Measurements from ENCODE around the gene TMEM235. TPM values are rescaled to one million over a fixed set of nuclear protein-coding genes. Genes with fewer than 3 reads are reported as not detected.

TMEM235 gene
- total and polyA plus RNA-seq, 4 donors: 0.02 TPM; not detected in 3

DNA sequence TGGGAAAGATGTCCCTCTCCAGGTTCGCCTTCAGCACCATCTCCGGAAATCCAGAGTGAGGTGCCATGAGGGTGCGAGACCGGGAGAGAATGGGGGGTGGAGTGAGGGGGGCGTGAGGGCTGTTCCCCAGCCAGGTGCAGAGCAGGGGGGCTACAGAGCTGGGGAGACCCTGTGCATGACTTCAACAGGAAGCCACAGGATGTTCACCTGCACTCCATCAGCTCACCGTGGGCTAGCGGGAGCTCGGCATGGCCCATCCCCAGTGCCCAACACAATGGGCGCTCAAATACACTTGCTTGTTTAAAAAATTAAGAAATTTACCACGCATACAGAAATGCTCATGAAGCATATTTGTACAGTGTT is 27.7 kb downstream of the TMEM235 start:
- peaks cover 0 to 27% (median 11%) of the 10 kb centered on the region in 4 donors for H3K4me1 ChIP-seq (ENCODE audit: control insufficient read depth in 4 of 4, insufficient read depth in 4 of 4, low read length in 3 of 4)
- no peak overlapping the region for H3K9ac ChIP-seq (ENCODE audit: low read depth in 1 of 2, low read length in 2 of 2)
- H3K9me3 ChIP-seq (ENCODE audit: control insufficient read depth in 4 of 4, low read length in 3 of 4): no peaks in the 10 kb centered on the region
- no peaks in the 10 kb centered on the region for H3K36me3 ChIP-seq (ENCODE audit: control insufficient read depth in 4 of 4, insufficient read depth in 3 of 4, low read depth in 1 of 4, low read length in 3 of 4)
- no peaks in the 10 kb centered on the region for H3K27me3 ChIP-seq (ENCODE audit: control insufficient read depth in 4 of 4, insufficient read depth in 4 of 4, low read length in 3 of 4)
- TF ChIP-seq YY1 (IDR thresholded peaks at IDR 0.05) (no peak), TAF1 (conservative IDR thresholded peaks at IDR 0.05) (no peak), RXRA (IDR thresholded peaks at IDR 0.05) (no peak), GABPA (IDR thresholded peaks at IDR 0.05 in 1 of 2, conservative IDR thresholded peaks at IDR 0.05 in 1 of 2) (no peak), HNF4A (conservative IDR thresholded peaks at IDR 0.05) (no peak), EGR1 (IDR thresholded peaks at IDR 0.05; ENCODE audit: low read depth in 2 of 2) (no peak), FOXA2 (IDR thresholded peaks at IDR 0.05) (no peak), JUND (IDR thresholded peaks at IDR 0.05) (no peak), NR2F2 (IDR thresholded peaks at IDR 0.05) (no peak)
- TF ChIP-seq, protein P1, sequence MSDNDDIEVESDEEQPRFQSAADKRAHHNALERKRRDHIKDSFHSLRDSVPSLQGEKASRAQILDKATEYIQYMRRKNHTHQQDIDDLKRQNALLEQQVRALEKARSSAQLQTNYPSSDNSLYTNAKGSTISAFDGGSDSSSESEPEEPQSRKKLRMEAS (IDR thresholded peaks at IDR 0.05): no peak
- TF ChIP-seq, protein P2, sequence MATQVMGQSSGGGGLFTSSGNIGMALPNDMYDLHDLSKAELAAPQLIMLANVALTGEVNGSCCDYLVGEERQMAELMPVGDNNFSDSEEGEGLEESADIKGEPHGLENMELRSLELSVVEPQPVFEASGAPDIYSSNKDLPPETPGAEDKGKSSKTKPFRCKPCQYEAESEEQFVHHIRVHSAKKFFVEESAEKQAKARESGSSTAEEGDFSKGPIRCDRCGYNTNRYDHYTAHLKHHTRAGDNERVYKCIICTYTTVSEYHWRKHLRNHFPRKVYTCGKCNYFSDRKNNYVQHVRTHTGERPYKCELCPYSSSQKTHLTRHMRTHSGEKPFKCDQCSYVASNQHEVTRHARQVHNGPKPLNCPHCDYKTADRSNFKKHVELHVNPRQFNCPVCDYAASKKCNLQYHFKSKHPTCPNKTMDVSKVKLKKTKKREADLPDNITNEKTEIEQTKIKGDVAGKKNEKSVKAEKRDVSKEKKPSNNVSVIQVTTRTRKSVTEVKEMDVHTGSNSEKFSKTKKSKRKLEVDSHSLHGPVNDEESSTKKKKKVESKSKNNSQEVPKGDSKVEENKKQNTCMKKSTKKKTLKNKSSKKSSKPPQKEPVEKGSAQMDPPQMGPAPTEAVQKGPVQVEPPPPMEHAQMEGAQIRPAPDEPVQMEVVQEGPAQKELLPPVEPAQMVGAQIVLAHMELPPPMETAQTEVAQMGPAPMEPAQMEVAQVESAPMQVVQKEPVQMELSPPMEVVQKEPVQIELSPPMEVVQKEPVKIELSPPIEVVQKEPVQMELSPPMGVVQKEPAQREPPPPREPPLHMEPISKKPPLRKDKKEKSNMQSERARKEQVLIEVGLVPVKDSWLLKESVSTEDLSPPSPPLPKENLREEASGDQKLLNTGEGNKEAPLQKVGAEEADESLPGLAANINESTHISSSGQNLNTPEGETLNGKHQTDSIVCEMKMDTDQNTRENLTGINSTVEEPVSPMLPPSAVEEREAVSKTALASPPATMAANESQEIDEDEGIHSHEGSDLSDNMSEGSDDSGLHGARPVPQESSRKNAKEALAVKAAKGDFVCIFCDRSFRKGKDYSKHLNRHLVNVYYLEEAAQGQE (IDR thresholded peaks at IDR 0.05): no peak
- TF ChIP-seq, protein P3, sequence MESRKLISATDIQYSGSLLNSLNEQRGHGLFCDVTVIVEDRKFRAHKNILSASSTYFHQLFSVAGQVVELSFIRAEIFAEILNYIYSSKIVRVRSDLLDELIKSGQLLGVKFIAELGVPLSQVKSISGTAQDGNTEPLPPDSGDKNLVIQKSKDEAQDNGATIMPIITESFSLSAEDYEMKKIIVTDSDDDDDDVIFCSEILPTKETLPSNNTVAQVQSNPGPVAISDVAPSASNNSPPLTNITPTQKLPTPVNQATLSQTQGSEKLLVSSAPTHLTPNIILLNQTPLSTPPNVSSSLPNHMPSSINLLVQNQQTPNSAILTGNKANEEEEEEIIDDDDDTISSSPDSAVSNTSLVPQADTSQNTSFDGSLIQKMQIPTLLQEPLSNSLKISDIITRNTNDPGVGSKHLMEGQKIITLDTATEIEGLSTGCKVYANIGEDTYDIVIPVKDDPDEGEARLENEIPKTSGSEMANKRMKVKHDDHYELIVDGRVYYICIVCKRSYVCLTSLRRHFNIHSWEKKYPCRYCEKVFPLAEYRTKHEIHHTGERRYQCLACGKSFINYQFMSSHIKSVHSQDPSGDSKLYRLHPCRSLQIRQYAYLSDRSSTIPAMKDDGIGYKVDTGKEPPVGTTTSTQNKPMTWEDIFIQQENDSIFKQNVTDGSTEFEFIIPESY (IDR thresholded peaks at IDR 0.05): no peak
- TF ChIP-seq, protein P4, sequence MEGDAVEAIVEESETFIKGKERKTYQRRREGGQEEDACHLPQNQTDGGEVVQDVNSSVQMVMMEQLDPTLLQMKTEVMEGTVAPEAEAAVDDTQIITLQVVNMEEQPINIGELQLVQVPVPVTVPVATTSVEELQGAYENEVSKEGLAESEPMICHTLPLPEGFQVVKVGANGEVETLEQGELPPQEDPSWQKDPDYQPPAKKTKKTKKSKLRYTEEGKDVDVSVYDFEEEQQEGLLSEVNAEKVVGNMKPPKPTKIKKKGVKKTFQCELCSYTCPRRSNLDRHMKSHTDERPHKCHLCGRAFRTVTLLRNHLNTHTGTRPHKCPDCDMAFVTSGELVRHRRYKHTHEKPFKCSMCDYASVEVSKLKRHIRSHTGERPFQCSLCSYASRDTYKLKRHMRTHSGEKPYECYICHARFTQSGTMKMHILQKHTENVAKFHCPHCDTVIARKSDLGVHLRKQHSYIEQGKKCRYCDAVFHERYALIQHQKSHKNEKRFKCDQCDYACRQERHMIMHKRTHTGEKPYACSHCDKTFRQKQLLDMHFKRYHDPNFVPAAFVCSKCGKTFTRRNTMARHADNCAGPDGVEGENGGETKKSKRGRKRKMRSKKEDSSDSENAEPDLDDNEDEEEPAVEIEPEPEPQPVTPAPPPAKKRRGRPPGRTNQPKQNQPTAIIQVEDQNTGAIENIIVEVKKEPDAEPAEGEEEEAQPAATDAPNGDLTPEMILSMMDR (IDR thresholded peaks at IDR 0.05; ENCODE audit: low read depth, low read length, missing input control): no peak
- 78% methylated on average over 10 of the region's 10 CpGs for WGBS
- DNase-seq (ENCODE audit: low spot score): no peak
- peak overlapping the region in 1 of 2 donors; percentile 57 for H3K27ac ChIP-seq (ENCODE audit: low read depth in 1 of 2, low read length in 2 of 2)
- no peak overlapping the region for H3K4me3 ChIP-seq (ENCODE audit: low read depth in 1 of 3, low read length in 3 of 3)

DNA sequence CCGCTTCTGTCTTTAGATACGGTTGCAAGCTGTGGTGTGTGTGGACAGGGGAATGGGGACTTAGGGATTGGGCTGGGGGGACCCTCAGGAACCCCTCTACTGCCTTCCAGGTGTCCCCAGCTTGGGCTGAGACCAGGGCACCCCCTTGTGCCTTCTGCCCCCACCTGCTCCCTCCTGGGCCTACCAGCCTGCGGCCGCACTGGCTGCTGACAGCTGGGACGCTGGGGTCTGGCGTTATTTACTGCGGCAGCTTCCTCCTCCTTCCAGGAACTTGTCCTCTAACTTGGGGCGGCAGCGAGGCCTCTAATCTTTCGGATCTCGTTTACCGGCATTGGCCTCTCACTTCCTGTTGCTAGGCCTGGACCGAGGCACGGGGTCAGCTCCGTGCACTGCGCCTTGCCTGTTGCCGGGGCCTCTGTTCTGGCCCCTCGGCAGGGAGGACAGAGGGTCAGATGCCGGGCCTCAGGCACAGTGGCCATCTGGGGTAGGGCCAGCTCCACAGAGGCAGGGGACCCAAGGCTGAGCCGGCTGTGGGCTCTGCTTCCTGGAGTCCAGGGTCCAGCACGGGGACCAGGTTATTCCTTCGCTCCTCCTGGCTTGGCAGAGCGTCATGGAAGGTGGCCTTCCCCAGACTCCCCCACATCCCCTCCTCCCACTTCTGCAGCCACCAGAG is 31.8 kb downstream of the TMEM235 start:
- Histone ChIP-seq H3K4me1 (ENCODE audit: control insufficient read depth in 4 of 4, insufficient read depth in 4 of 4, low read length in 3 of 4) (peaks cover 10 to 22% (median 16%) of the 10 kb centered on the region in 4 donors), H3K9ac (ENCODE audit: low read depth in 1 of 2, low read length in 2 of 2) (no peak overlapping the region), H3K27ac (ENCODE audit: low read depth in 1 of 2, low read length in 2 of 2) (peak overlapping the region; percentile 26 to 44), H3K36me3 (ENCODE audit: control insufficient read depth in 4 of 4, insufficient read depth in 3 of 4, low read depth in 1 of 4, low read length in 3 of 4) (no peaks in the 10 kb centered on the region), H3K9me3 (ENCODE audit: control insufficient read depth in 4 of 4, low read length in 3 of 4) (no peaks in the 10 kb centered on the region), H3K27me3 (ENCODE audit: control insufficient read depth in 4 of 4, insufficient read depth in 4 of 4, low read length in 3 of 4) (no peaks in the 10 kb centered on the region), H3K4me3 (ENCODE audit: low read depth in 1 of 3, low read length in 3 of 3) (no peak overlapping the region)
- TF ChIP-seq RXRA (IDR thresholded peaks at IDR 0.05) (peak in 1 of 2 donors; percentile 55), RAD21 (IDR thresholded peaks at IDR 0.05) (no peak), NR2F2 (IDR thresholded peaks at IDR 0.05) (peak; percentile 98), SP1 (IDR thresholded peaks at IDR 0.05) (peak; percentile 73)
- DNase-seq (ENCODE audit: low spot score): peak; percentile 38
- 64% methylated on average over 23 of the region's 23 CpGs for WGBS

Measured in liver (tissue), 9 donors.